ENCODE results near the gene GLIS1. TPM values are rescaled to one million over a fixed set of nuclear protein-coding genes. Genes with fewer than 3 reads are reported as not detected.

The GLIS1 gene
- total RNA-seq, 1 experiment from 2014 or later: 0.39 TPM

GRCh38 chr1:53655931-53656746 lies 82.8 kb downstream of the GLIS1 start:
- ChIA-PET RAD21 (ENCODE audit: low non-redundant PET in 1 of 2, low total read pairs in 2 of 2, uncharacterized antibody in 2 of 2, unreplicated experiment in 2 of 2) (no interaction called here), POLR2A (no interaction called here), CTCF (no interaction called here)
- DNase-seq (ENCODE audit: low read depth, low spot score) (no peak), ATAC-seq (no peak)
- Histone ChIP-seq H3K4me3 (replicated peaks in 1 of 2; ENCODE audit: low read depth in 1 of 2, low read length in 2 of 2) (no peak overlapping the region), H3K4me2 (ENCODE audit: low read length) (no peak overlapping the region), H3K79me2 (ENCODE audit: insufficient read depth, low read length) (no peaks in the 10 kb centered on the region), H4K20me1 (ENCODE audit: insufficient read depth) (no peaks in the 10 kb centered on the region), H3K27ac (ENCODE audit: low read depth, low read length) (no peak overlapping the region), H3K4me1 (ENCODE audit: control insufficient read depth in 1 of 2, insufficient read depth in 2 of 2, low read length in 2 of 2) (no peaks in the 10 kb centered on the region), H3K9me3 (ENCODE audit: control insufficient read depth in 1 of 2, insufficient read depth in 1 of 2, low read depth in 1 of 2, low read length in 2 of 2) (no peaks in the 10 kb centered on the region), H3K36me3 (ENCODE audit: control insufficient read depth in 1 of 2, insufficient read depth in 2 of 2, low read length in 2 of 2) (no peaks in the 10 kb centered on the region), H3K9me2 (ENCODE audit: insufficient read depth) (no peaks in the 10 kb centered on the region), H2AFZ (ENCODE audit: low read depth, low read length, poor library complexity, severe bottlenecking) (no peak overlapping the region), H3K9ac (ENCODE audit: low read length) (no peak overlapping the region), H3K27me3 (ENCODE audit: insufficient read depth, low read length) (peaks cover 13% of the 10 kb centered on the region; the same call in 1 of the 2 replicates)
- TF ChIP-seq MAX (IDR thresholded peaks at IDR 0.05) (no peak), FOSL1 (IDR thresholded peaks at IDR 0.05; ENCODE audit: low read depth) (no peak), REST (IDR thresholded peaks at IDR 0.05; ENCODE audit: low read depth) (no peak), RAD21 (IDR thresholded peaks at IDR 0.05; ENCODE audit: low read depth) (no peak), SIN3A (IDR thresholded peaks at IDR 0.05; ENCODE audit: low read depth) (no peak), ZNF274 (IDR thresholded peaks at IDR 0.05; ENCODE audit: low read depth, low read length) (no peak), ATF3 (IDR thresholded peaks at IDR 0.05) (no peak), EZH2phosphoT487 (IDR thresholded peaks at IDR 0.05; ENCODE audit: borderline replicate concordance) (no peak), CEBPB (IDR thresholded peaks at IDR 0.05; ENCODE audit: low read depth) (no peak), CBX3 (IDR thresholded peaks at IDR 0.05; ENCODE audit: low read depth) (no peak), POLR2AphosphoS5 (IDR thresholded peaks at IDR 0.05; ENCODE audit: low read depth, low read length) (no peak), YY1 (IDR thresholded peaks at IDR 0.05; ENCODE audit: extremely low read depth, insufficient replicate concordance, low read depth, low read length) (no peak), CTCF (IDR thresholded peaks at IDR 0.05 in 2 of 3, conservative IDR thresholded peaks at IDR 0.05 in 1 of 3; ENCODE audit: borderline replicate concordance in 1 of 3, insufficient read depth in 1 of 3, low read depth in 2 of 3, low read length in 2 of 3) (no peak), TCF7L2 (IDR thresholded peaks at IDR 0.05; ENCODE audit: borderline replicate concordance, extremely low read depth, insufficient read depth, insufficient read length) (no peak), ZBTB33 (IDR thresholded peaks at IDR 0.05; ENCODE audit: extremely low read depth, insufficient replicate concordance, low read length) (no peak), SRF (IDR thresholded peaks at IDR 0.05; ENCODE audit: low read depth) (no peak), SP1 (IDR thresholded peaks at IDR 0.05; ENCODE audit: low read depth) (no peak)
- no TSS peak for BruUV-seq (replicated peaks)
- intact Hi-C loops (cut with micrococcal nuclease): no loop called here
